GM21619 (cell line): ENCODE measurements around the gene RBM39.

Source experiments
- ATAC-seq: cut with Tn5 transposase; IDR thresholded peaks from one replicate; pipeline ENCODE4 v1.9.1; 2021; ENCODE audit not compliant: unreplicated experiment

The RBM39 gene

GRCh38 chr20:35680452-35681183, 61.4 kb downstream of the RBM39 start:
- ATAC-seq, result no peak

- no peak for ATAC-seq
Measured at GRCh38 chr20:35674921-35675320, 67.1 kb downstream of the RBM39 start.

GRCh38 chr20:35673884-35674283, 68.2 kb downstream of the RBM39 start:
- no peak for ATAC-seq

GRCh38 chr20:35669681-35670080, 72.4 kb downstream of the RBM39 start:
- no peak for ATAC-seq

- ATAC-seq, result no peak
Measured at GRCh38 chr20:35669221-35669620, 72.8 kb downstream of the RBM39 start.

GRCh38 chr20:35665949-35666288, 76.1 kb downstream of the RBM39 start:
- ATAC-seq, result no peak

GRCh38 chr20:35664466-35665206, 77.4 kb downstream of the RBM39 start, which contains the start of the genes CPNE1 and RBM12:
Gene CPNE1 (minus strand): TSS chr20:35664900. CDS start chr20:35632923, 31,977 bp downstream.
Gene RBM12 (minus strand): TSS chr20:35664900. CDS start chr20:35655322, 9,578 bp downstream.
- peak; percentile 64 for ATAC-seq

GRCh38 chr20:35663516-35664465, 78.3 kb downstream of the RBM39 start:
- ATAC-seq, result peak; percentile 31

GRCh38 chr20:35662551-35662950, 79.5 kb downstream of the RBM39 start:
- no peak for ATAC-seq

GRCh38 chr20:35661908-35662307, 80.2 kb downstream of the RBM39 start:
- ATAC-seq, result no peak

GRCh38 chr20:35661053-35661452, 81.0 kb downstream of the RBM39 start:
- no peak for ATAC-seq

- ATAC-seq, result no peak
Measured at GRCh38 chr20:35660122-35660937, 81.7 kb downstream of the RBM39 start.

GRCh38 chr20:35657271-35657670, 84.8 kb downstream of the RBM39 start:
- no peak for ATAC-seq

- ATAC-seq, result no peak
Measured at GRCh38 chr20:35654415-35654814, 87.6 kb downstream of the RBM39 start.

- no peak for ATAC-seq
Measured at GRCh38 chr20:35653893-35654292, 88.2 kb downstream of the RBM39 start.
